ENCODE data around the gene ERCC5. TPM values are rescaled to one million over a fixed set of nuclear protein-coding genes. Genes with fewer than 3 reads are reported as not detected.
A peak's percentile ranks its signal among the peaks of the same experiment; 100 is the strongest.

The ERCC5 gene
- total RNA-seq, 4 donors from 2014 or later = 91.8 to 231 (median 113) TPM

GRCh38 chr13:102903659-102904407, 58.0 kb downstream of the ERCC5 start:
- H3K27me3 ChIP-seq = no peaks in the 10 kb centered on the region

GRCh38 chr13:102904408-102904862, 58.6 kb downstream of the ERCC5 start:
- no peak for TF ChIP-seq CTCF (IDR thresholded peaks at IDR 0.05)
- TF ChIP-seq POLR2A (IDR thresholded peaks at IDR 0.05) = no peak
- no peak overlapping the region for H3K4me3 ChIP-seq
- no peaks in the 10 kb centered on the region for H3K27me3 ChIP-seq
- H3K9me3 ChIP-seq = no peaks in the 10 kb centered on the region
- H3K36me3 ChIP-seq = no peaks in the 10 kb centered on the region
- H3K4me1 ChIP-seq = peaks cover 0 to 19% (median 0%) of the 10 kb centered on the region in 4 donors
- H3K27ac ChIP-seq = no peak overlapping the region
- DNase-seq = no peak

More at GRCh38 chr13:102903659-102904407, 58.0 kb downstream of the ERCC5 start:
- TF ChIP-seq POLR2A (IDR thresholded peaks at IDR 0.05) = no peak
- TF ChIP-seq CTCF (IDR thresholded peaks at IDR 0.05) = peak in 5 of 6 experiments; percentile 15 to 71 (median 67)
- Histone ChIP-seq H3K27ac (no peak overlapping the region), H3K36me3 (no peaks in the 10 kb centered on the region), H3K4me1 (peaks cover 0 to 19% (median 0%) of the 10 kb centered on the region in 4 donors), H3K4me3 (no peak overlapping the region), H3K9me3 (no peaks in the 10 kb centered on the region)
- DNase-seq = no peak

GRCh38 chr13:102905905-102906771, 60.3 kb downstream of the ERCC5 start:
- Histone ChIP-seq H3K27ac (no peak overlapping the region), H3K4me3 (no peak overlapping the region), H3K4me1 (peaks cover 0 to 7% (median 0%) of the 10 kb centered on the region in 4 donors), H3K9me3 (no peaks in the 10 kb centered on the region), H3K36me3 (no peaks in the 10 kb centered on the region), H3K27me3 (no peaks in the 10 kb centered on the region)
- no peak for TF ChIP-seq POLR2A (IDR thresholded peaks at IDR 0.05)
- no peak for TF ChIP-seq CTCF (IDR thresholded peaks at IDR 0.05)
- no peak for DNase-seq

GRCh38 chr13:102907016-102907756, 61.4 kb downstream of the ERCC5 start:
- no peaks in the 10 kb centered on the region for H3K27me3 ChIP-seq
- no peak overlapping the region for H3K4me3 ChIP-seq
- no peak overlapping the region for H3K27ac ChIP-seq
- H3K4me1 ChIP-seq = no peaks in the 10 kb centered on the region
- H3K36me3 ChIP-seq = no peaks in the 10 kb centered on the region
- TF ChIP-seq POLR2A (IDR thresholded peaks at IDR 0.05) (no peak), CTCF (IDR thresholded peaks at IDR 0.05) (no peak)
- no peaks in the 10 kb centered on the region for H3K9me3 ChIP-seq
- DNase-seq = no peak

- Histone ChIP-seq H3K27me3 (no peaks in the 10 kb centered on the region), H3K9me3 (no peaks in the 10 kb centered on the region), H3K27ac (no peak overlapping the region), H3K4me3 (no peak overlapping the region), H3K36me3 (no peaks in the 10 kb centered on the region), H3K4me1 (no peaks in the 10 kb centered on the region)
- DNase-seq = no peak
- TF ChIP-seq POLR2A (IDR thresholded peaks at IDR 0.05) = no peak
- no peak for TF ChIP-seq CTCF (IDR thresholded peaks at IDR 0.05)
Observed at GRCh38 chr13:102907886-102908515, 62.2 kb downstream of the ERCC5 start.
